Glomerular endothelial cell (primary cell): ENCODE results near the gene POMGNT2. TPM values are rescaled to one million over a fixed set of nuclear protein-coding genes. Genes with fewer than 3 reads are reported as not detected.

Experiments used
- DNase-seq: peaks from one replicate; pipeline ENCODE4 v3.0.0-alpha.2; 2011; ENCODE audit warnings: low read depth, low spot score; ENCODE audit errors: extremely low read depth
- total RNA-seq: library from RNA; depleted of rRNA; stranded (reverse); fragments of >200 nt; gene quantifications from 2 replicates; pipeline ENCODE4 v1.2.3, GENCODE V29; 2015

The POMGNT2 gene
- total RNA-seq, 1 donor from 2014 or later, result 15.3 TPM

DNA sequence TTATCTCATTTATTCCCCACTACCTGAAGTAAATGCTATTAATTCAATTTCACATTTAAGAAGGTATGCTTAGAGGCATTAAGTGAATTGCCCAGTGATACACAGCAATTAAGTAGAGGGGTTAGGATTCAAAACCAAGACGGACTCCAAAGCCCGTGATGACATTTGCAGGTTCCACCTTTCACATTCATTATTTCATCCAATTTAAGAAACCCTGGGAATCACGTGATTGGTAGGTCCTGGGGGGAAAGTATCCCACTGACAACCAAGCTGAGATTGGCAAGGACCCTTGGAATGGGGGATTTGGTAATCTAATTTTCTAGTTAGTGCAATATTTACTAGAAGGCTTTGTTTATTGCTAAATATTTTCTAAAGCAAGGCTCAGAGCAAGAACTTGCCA is 1.8 kb downstream of the POMGNT2 start:
- DNase-seq, result no peak

DNA sequence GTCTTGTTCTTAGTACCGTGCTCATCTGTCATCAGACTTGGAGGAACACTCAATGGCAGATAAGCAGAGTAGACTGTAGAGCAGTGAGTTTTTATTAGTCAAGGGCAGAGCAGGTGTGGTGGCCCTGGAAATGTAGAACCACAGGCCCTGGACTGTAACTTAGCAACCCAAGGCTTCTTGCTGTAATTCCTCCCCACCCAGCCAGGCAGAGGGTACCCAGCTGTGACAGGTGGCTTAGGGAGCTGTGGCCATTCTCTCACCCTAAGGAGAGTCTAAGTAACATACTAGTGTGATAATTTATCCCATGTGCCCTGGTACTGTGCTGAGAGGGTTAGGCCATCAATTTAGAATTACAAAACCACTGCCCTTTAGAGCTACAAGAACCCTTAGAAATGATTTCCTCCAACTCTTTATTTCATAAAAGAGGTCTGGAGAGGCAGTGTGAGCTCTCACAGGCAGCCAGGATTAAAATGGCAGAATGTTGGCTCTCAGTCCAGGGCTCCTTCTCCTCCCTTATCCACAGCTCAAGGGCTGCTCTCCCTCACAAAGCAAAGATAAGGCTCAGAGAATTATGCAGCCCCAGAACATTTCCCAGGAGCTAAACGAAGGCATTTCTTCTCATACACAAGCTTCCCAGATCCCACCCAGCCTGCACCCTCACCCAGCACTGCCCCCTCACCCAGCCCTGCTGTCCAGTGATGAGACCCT is 3.0 kb downstream of the POMGNT2 start:
- no peak for DNase-seq

DNA sequence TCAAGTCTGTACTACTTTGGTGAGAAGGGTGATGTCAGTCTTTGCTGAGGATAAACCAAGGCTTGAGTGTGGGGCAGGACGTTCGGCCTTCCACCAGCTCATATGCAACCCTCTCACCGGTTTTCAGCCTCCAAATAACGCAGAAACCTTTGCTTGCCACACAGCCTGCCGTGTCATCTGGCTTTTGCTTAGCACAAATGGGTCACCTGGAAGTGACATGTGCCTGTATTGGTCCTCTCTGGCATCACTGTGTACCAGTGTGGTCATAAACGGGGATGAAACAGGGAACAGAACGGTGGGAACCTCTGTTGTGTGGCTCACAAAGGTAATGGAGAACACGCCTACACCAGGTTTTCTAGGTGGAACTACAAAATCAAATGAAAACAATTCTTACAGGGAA is 7.1 kb downstream of the POMGNT2 start:
- no peak for DNase-seq

DNA sequence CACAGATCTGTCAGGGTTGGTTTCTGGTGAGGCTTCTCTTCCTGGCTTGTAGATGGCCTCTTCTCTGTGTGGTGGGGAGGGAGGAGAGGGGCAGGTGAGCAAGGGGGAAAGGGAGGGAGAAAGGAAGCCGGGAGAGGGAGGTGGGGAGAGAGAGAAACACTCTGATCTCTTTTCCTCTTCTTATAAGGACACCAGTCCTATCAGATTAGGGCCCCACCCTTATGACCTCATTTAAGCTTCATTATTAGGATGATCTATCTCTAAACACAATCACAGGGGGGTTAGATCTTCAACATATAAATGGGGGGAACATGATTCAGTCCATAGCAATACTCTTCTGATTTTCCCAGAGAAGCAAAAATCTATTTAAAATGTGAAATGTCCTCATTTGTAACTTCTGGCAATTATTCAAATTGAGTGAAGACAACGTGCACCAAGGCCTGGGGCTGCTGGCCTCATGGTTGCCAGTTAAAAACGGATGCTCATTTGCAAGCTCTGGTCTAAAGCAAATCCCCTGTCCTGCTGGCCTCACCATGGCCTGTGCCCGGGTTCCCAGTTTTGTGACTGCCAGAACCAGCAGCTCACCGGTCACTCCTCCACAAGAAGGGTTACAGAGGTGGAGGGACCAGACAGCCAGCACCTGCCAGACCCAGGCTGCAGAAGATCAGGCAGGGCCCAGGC is 8.3 kb downstream of the POMGNT2 start:
- no peak for DNase-seq

DNA sequence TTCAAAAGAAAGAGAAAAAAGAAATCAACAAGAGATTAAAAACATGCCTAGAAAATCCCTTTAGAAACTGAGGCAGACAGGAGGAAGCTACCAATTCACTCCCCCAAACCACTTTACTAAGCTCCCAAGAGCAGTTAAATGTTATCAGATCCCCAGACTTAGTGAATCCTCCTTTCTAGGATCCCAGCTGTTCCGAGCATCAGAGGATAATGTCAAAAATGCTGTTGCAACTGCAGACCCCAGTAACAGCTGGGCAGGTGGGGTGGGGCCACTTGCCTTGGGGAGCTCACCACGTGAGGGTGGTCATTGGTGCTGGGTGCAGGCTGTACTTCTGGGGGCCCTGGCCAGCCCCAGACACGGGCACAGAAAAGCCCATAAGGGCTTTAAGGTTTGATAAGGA is 9.1 kb downstream of the POMGNT2 start:
- DNase-seq, result no peak

DNA sequence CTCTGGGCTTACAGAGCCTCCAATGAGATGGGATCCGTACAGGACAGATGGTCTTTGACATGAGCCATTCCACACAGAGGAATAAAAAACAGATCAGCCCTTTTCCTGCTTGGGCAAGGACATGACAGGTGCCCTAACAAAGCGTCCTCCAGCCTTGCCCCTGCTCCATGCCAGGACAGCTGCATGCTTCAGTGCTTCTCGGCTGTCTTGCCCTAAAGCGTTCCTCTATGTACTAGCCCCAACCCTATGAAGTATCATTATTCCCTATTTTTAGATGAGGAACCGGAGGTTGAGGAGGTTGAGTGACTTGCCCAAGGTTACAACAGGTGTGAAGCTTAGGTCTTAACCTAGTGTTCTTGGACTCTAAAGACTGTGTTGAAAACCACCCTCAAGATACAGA is 10.5 kb downstream of the POMGNT2 start:
- DNase-seq, result no peak

DNA sequence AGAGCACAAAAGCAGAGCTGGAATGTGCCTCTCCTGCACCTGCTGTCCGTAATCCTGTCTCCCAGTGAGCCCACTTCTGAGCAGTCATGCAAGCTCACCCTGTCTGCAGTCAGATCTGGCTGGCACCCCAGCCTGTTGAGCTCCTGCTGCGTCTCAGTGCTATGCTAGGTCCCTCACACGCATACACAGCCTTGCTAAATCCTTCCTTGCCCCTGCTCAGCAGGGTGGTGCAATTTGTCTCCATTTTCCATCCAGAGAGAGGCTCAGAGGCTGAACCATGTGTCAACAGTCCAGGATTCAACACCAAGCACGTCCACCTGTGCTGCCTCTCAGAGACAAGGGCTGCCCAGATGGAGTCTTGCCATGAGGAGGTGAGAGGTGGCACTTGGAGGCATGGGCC is 11.0 kb downstream of the POMGNT2 start:
- no peak for DNase-seq

DNA sequence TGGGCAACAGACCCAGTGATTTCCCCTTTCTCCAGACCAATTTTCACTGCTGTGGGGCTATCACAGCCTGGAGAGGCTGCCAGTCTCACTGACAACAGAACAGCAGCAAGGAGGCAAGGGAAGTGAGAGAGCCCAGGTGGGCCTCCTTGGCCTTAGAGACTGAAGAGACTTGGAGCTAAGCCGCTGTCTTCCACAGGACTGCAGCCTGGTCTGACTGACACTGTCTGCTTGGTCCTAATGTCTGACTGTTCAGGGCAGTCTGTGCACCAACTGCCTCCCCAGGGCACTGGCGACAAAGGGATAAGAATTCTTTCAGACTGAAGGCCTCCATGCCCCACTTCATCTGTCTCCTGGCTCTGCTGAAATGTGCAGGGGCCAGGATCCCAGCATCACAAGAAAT is 11.5 kb downstream of the POMGNT2 start:
- DNase-seq, result no peak

DNA sequence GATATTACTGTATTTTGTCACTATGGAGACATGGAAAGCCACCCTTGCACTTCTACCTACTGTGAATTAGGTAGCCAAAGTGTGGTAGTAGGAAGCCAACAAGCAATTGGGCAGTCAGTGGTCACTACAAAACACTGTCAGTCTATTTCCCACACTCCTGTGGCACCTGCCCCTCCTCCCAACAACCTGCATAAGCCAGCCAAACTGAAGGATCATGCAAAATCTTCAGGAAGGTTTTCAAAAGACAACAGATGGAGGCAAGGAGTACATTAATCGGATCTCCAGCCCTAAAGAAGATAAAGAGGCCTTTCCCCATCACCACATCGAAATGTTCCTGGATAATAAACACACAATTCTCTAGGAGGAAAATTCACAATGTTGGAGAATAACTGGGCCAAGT is 11.9 kb downstream of the POMGNT2 start:
- no peak for DNase-seq

DNA sequence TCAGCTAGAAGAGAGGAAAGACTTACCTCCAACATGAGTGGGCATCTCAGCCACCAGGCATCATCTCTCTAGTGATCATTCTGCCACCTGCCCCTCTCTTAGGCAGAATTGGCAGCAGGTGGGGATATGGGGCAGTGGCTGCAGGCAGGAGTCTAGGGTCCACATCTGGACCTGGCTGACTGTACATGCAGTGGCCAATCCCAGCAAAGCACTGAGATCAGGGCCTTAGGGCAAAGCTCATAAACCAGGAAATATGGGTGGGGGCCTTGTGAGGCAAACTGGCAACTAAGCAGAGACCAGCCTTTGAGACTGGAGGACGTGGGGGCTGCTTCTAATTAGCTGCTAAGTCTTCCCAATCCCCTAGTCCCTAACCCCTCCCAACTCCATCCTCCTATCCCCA is 12.9 kb downstream of the POMGNT2 start:
- no peak for DNase-seq

DNA sequence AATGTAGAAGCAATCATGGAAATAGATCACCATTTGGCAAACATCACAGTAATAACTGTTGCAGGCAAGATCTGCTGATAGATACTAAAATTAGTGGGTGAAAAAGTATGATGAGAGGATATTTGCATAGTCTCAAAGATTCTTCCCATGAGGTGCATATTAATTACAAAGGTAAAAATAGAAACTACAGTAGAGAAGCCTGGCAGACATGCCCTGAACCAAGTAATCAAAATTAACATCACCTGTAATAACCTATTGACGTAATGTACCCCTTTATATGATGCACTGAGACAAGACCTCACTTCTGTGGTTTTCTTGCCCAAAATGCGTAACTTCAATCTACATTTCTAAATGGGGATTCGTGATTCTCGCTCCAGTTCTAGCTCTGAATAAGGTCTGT is 14.4 kb downstream of the POMGNT2 start:
- no peak for DNase-seq

DNA sequence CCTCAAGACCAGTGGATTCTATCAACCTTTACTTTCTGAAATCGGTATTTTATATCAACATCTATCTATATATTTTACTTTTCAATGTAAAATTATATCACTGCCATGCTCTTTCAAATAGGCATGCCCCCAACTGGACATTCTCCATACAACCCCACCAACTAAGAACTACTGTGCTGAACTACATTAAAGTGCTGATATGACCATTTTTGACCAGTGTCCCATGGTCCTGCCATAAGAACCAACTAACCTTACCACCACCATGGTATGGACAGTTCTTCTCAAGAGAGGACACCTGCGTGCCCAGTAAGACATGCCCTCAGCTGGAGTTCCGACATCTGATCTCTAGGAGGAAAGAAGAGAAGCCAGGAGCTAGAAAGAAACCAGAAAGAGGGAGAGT is 15.6 kb downstream of the POMGNT2 start:
- no peak for DNase-seq

DNA sequence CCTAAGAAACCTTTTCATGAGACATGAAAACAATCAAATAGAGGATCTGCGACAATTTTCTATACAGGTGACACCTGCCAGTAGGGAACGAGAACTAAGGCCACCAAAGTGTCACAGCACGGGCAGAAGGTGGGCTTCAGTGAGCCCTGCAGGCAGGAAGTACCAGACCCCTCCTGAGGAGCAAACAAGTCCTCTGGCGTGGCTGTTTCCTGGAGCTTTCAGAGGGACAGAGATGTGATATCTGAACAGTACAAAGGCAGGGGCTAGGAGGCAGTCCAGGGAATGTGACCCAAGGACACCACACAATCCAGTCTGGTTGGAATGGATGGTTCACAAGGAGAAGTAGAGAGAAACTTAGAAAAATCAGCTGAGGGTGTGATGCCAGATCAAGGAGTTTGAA is 16.8 kb downstream of the POMGNT2 start:
- no peak for DNase-seq

DNA sequence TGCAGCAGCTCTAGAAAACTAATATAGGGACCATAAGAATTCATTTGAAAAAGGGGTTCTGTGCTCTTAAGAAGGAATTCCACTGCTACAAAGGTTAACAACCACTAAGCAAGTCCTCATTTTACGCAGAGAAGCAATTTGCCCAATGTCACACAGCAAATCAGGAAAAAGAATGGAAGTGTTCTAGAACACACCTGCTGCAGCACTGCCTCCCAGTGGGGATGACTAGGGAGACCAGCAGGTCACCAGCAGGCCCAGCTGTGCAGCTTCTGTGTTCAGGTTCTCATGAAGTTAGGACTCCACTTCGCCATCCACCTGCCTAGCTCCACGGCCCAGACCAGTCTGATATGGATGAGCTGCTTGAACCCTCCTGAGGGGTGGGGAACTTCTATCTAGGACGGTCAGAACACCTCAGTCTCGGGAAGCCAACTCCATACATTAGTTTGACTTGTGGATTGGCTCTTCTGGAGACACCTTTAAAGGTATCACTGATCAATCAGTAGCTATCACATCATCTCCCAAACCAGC is 18.6 kb downstream of the POMGNT2 start:
- DNase-seq, result no peak

DNA sequence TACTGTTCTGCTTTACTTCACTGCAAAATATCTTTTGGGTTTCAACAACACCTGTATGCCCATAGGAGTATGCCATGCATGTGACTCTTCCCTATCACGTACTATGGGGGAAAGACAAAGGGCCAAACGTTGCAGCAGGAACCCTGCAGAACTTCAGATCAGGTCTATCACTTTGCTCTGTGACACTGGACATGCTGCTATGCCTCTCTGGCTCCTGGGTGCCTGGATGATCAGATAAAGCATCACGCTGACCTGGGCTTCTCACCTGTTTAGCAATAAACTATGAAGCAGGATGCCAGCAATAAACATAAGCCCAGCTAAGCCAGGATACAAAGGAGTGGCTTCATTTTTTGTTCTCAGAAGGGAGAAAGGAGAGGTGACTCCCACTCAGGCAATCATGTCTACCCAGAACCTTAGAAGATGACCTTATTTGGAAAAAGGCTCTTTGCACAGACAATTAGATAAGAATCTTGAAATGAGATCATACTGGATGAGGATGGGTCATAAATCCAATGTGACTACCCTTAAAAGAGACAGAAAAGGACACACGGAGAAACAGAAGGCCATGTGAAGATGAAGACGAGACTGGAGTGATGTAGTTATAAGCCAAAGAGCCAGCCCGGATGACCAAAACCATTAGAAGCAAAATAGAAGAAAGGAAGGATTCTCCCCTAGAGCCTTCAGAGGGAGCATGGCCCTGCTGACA is 19.3 kb downstream of the POMGNT2 start:
- no peak for DNase-seq

DNA sequence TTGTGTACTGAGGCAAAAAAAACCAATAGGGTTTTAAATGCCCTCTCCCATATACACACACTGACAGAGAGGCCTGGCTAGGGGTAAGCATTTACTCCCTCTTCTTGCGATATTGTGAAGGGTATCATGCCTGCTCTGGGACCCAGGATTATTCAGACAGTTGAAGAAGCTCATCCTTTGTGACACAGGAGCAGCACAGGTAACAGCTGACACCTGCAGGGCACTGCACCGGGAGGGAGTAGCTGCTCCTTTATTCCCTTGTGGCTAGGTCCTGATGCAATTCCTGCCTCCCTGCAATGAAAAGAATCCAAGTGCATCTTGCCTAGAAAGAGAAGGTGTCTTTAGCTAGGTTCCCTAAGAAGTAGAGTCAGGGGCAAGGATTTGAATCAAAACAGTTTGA is 23.4 kb downstream of the POMGNT2 start:
- DNase-seq, result no peak

DNA sequence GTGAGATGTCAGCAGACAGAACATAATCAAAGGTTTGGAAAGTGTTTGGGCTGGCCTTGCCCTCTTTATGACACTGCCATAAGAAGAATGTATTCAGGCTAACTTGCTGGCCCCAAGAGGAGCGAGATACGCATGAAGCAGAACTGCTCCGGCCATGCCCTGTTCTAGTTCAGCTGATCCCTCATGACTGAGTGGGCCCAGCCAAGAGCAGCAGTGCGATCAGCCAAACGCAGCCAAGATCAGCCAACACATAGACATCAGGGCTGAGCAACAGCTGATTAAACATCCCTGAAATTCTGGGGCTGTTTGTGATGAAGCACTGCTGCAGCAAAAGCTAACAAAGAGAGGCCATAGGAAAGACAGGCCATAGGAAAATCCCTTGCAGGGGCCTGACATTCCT is 24.1 kb downstream of the POMGNT2 start:
- no peak for DNase-seq

DNA sequence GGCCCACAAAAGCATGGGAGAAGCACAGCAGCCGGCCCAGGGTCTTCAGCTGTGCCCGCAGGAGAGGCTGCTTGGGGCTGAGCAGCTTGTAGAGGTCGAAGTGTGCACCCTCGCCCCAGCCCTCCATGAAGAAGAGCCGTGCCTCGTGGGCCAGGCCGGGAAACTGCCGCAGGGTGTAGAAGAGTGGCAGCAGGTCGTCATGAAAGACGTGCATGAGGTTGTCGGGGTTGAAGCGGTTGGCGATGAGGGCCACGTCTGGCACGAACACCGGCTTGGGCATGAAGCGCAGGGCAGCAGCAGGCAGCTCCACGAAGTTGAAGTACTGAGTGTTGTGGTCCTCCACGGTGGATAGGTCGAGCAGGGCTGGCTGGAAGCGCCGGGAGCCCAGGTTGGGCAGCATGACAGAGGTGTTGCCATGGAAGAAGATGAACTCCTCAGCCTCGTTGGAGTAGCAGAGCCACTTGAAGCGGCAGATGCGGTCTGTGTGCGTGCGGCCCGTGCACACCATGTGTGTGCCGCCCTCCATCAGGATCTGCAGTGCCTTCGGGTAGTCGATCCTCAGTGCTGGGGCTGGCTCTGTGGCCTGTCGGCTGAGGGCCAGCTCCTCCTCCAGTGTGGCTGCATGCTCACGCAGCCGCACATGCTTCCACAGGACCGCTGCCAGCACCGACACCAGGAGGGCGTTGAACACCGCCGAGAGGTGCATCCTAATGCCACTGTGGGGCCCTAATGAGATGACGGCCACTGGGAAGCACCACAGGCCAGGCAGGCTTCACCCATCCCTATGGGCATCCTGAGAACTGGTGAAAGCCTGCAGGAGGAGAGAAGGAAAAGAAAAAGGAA is 24.9 kb downstream of the POMGNT2 start:
- no peak for DNase-seq

DNA sequence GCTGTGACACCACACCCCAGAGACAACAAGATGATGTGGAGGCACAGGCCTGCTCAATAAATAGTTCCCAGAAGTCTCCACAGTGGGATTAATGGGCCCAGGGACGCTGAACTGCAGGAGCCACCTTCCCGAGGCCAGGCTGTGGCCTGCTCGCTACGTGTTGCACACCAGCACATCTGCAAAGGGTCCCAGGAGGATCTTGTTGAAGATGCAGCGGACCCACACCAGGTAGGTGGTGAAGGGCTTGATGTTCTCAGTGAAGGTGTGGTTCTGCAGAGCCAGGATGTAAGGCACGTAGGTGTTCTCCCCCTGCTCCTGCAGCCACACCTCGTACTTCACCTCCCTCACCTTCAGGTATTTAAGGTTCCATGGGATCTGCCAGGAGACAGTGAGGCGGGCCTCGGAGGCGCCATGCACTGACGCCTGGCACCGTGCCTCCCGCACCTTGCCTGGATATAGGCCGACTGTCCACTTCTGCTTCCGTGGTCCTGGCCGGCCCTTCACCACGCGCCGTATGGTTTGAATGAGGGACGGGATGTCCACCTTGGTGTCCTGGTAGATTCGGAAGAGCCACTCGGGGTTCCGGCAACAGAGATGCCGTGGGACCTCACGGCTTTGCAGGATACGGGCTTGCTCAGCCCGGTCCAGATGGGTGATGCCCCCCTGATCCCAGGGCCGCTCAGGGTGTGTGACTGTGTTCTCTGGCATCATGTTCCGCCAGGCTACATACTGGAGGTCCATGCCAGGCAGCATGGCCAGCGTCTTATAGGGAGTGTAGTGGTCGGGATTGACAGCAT is 26.1 kb downstream of the POMGNT2 start:
- no peak for DNase-seq

DNA sequence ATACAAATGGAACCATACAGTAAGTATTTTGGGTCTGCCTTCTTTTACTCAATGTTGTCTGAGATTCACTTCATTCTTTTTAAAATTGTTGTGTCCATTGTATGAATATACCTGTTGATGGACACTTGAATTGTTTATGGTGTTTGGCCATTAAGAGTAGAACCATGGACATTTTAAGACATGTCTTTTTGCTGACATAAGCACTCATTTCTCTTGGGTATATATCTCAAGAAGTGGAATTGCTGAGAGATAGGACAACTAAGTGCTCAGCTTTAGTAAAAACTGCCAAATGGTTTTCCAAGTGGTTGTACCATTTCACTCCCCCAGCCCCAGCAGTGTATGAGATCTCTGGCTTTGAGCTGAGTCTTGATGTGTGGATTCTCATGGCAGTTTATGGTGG is 28.2 kb downstream of the POMGNT2 start:
- DNase-seq, result no peak
